GM21360 (cell line): Measurements from ENCODE around the gene SCAPER.
"Not testable (repeated sequence)": the region's sequence is repeated elsewhere in the genome, so short reads cannot be mapped to it uniquely, and the experiment has no call there.

Experiments used
- ATAC-seq: cut with Tn5 transposase; IDR thresholded peaks from one replicate; pipeline ENCODE4 v1.9.1; 2021; ENCODE audit warnings: mild to moderate bottlenecking, moderate library complexity; ENCODE audit not compliant: unreplicated experiment

The SCAPER gene

DNA sequence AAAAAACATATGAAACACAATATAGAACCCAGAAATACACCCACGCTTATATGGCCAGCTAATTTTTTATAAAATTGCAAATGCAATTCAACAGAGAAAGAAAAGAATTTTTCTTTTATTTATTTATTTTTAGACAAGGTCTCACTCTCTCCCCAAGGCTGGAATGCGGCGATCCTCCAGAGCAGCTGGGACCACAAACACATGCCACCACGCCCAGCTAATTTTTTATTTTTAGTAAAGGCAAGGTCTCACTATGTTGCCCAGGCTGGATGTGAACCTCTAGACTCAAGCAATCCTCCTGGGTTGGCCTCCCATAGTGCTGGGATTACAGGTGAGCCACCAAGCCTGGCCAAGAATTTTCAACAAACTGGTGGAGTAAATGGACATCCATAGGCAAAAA, 117.9 kb downstream of the SCAPER start:
- ATAC-seq, result no peak

DNA sequence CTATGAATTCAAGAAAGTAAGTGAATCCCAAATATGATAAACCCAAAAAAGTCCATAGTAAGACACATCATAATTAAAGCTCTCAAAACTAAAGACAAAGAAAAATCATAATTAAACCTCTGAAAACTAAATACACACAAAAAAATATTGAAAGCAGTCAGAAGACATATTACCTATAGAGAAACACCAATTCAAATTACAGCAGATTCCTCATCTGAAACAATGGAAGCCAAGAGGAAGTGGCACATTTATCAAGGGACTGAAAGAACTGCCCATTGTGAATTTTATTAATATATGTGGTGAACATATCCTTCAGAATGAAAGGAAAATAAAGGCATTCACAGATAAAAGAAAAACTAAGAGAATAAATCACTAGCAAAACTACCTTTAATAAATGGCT, 128.2 kb downstream of the SCAPER start:
- ATAC-seq, result no peak

GRCh38 chr15:76776480-76776879, 128.7 kb downstream of the SCAPER start:
- no peak for ATAC-seq

DNA sequence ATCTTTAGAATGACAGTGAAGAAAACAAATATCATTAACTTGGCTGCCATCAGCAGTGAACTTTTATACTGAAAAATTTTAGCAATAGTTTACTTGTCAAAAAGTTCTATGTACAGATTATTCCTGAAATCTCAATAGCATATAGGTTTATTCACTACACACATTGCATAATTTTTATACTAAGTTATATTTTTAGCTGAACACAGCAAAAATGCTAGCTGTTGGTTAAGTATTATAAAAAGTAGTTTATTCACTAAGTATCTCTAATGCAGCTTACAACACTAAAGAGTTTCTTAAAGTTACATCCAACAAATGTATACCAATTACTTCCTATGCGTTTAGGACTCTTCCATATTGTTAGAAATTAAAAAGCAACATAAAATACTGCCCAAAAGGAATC, 131.9 kb downstream of the SCAPER start:
- ATAC-seq, result no peak

GRCh38 chr15:76772776-76773175, 132.4 kb downstream of the SCAPER start:
- ATAC-seq, result no peak

GRCh38 chr15:76764004-76764403, 141.1 kb downstream of the SCAPER start:
- no peak for ATAC-seq

DNA sequence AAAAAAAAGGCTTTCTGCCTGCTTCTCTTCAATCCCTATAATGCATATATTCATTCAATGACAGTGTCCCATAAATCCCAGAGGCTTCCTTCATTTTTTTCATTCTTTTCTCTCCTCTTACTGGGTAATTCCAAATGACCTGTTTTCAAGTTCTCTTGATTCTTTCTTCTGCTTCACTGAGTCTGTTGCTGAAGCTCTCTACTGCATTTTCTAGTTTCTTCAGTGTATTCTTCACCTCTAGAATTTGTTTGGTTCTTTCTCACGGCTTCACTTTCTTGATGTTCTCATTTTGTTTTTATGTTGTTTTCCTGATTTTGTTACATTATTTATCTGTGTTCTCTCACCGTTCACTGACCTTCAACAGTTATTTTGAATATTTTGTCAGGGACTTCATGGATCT, 141.6 kb downstream of the SCAPER start:
- no peak for ATAC-seq

DNA sequence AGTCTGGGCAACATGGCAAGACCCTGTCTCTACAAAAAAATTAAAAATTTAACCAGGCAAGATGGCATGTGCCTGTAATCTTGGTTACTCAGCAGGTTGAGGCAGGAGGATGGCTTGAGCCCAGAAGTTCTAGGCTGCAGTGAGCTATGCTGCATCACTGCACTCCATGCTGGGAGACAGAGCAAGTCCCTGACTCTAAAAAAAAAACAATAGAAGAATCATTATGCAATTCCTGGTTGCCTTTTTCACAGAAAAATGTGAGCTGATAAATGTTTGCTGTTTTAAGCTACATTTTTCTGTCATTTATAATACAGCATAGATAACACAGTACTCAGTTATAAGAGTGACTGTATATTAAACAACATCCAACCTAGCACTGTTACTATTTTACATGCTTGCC, 148.8 kb downstream of the SCAPER start:
- no peak for ATAC-seq

GRCh38 chr15:76753771-76754170, 151.4 kb downstream of the SCAPER start:
- no peak for ATAC-seq

GRCh38 chr15:76753131-76753530, 152.0 kb downstream of the SCAPER start:
- ATAC-seq, result no peak

DNA sequence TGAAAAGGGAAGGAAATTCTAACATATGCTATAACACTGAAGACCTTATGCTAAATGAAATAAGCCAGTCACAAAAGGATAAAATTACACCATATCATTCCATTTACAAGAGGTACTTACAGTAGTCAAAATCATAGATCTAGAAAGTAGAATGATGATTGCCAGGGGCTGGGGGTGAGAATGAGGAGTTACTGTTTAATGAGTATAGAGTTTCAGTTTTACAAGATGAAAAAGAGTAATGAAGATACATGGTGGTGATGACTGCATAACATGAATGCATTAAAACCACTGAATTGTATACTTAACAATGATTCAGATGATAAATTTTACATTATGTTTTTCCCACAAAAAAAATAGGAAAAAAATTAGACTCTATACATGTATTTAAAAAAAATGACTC, 152.6 kb downstream of the SCAPER start:
- ATAC-seq, result no peak

DNA sequence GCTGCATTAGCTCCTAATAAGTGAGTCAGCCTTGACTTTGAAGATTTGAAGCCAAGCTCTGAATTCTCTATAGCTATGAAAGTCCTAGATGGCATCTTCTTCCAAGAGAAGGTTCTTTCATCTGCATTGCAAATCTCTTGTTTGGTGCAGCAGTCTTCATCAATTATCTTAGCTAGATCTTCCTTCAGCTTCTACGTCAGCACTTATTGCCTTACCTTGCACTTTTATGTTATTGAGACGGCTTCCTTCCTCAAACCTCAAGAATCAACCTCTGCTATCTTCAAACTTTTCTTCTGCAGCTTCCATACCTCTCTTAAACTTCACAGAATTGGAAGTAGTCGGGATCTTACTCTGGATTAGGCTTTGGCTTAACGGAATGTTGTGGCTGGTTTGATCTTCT, 167.6 kb downstream of the SCAPER start:
- no peak for ATAC-seq

DNA sequence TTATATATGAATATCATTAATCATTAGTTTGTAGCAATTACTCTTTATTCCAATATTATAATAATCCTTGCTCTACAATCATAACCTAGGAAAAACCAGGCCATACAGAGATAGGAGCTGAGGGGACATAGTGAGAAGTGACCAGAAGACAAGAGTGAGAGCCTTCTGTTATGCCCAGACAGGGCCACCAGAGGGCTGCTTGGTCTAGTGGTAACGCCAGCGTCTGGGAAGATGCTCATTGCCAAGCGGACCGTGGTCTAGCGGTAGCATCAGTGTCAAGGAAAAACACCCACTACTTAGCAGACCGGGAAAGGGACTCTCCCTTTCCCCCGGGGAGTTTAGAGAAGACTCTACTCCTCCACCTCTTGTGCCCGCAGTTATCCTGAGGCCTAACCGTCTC, 172.8 kb downstream of the SCAPER start:
- not testable (repeated sequence) for ATAC-seq

GRCh38 chr15:76730262-76730661, 174.9 kb downstream of the SCAPER start:
- ATAC-seq, result no peak

DNA sequence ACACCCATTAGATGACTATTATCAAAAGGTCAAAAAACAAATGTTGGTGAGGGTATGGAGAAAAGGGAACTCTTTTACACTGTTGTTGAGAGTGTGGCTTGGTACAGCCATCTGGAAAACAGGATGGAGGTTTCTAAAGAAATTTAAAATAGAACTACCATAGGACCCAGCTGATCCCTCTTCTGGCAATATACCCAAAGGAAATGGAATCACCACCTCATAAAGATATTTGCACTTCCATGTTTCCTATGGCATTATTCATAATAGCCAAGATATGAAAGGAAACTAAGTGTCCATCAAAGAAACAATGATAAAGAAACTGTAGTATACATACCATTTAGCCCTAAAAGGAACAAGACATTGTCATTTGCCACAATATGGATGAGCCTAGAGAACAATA, 186.3 kb downstream of the SCAPER start:
- no peak for ATAC-seq

GRCh38 chr15:76714950-76715349, 190.2 kb downstream of the SCAPER start:
- ATAC-seq, result no peak

DNA sequence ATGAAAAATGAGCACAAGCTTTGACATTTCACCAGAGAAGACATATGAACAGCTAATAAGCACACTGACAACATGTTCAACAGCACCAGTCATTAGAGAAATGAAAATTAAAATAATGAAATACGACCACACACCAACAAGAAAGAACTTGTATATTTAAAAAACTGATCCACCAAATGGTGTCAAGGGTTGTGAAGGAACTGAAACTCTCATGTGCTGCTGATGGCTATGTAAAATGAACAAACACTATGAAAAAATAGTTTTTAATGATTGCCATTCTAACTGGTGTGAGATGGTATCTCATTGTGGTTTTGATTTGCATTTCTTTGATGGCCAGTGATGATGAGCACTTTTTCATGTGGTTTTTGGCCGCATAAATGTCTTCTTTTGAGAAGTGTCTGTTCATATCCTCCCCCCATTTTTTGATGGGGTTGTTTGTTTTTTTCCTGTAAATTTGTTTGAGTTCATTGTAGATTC, 193.8 kb downstream of the SCAPER start:
- ATAC-seq, result no peak

GRCh38 chr15:76704032-76704431, 201.1 kb downstream of the SCAPER start:
- ATAC-seq, result not testable (repeated sequence)

DNA sequence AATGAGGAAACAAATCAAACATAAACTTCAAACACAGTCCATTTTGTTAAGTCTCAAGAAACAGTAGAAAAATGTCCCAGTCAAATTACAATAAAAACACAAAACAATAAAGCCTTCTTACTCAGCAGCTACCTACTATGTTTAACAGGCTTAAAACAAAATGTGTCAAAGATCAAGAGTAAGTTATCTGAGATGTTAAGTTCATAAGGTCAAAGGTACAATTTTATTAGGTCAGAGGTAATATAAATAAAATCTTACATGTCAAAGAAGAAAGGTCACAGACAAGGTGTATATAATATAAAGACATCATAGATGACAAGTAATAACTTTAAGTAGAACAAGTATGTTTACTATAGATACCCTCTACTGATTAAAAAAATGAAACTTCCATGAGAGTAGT, 208.3 kb downstream of the SCAPER start:
- ATAC-seq, result no peak

- not testable (repeated sequence) for ATAC-seq
Measured at GRCh38 chr15:76692546-76692945, 212.6 kb downstream of the SCAPER start.

DNA sequence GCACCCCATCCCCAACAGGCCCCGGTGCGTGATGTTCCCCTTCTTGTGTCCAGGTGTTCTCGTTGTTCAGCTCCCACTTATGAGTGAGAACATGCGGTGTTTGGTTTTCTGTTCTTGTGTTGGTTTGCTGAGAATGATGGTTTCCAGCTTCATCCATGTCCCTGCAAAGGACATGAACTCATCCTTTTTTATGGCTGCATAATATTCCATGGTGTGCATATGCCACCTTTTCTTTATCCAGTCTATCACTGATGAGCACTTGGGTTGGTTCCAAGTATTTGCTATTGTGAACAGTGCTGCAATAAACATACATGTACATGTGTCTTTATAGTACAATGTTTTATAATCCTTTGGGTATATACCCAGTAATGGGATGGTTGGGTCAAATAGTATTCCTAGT, 217.5 kb downstream of the SCAPER start:
- not testable (repeated sequence) for ATAC-seq

DNA sequence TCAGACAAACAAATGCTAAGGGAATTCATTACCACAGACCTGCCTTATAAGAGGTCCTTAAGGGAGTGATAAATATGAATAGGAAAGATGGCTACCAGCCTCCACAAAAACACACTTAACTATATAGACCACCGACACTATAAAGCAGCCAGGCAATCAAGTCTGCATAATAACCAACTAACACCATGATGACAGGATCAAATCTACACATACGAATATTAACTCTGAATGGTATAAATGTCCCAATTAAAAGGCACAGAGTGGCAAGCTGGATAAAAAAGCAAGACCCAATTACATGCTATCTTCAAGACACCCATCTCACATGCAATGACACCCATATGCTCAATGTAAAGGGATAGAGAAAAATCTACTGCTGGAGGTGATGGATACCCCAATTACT, 221.1 kb downstream of the SCAPER start:
- ATAC-seq, result no peak

- no peak for ATAC-seq
Measured at GRCh38 chr15:76682833-76683232, 222.3 kb downstream of the SCAPER start.

GRCh38 chr15:76682259-76682658, 222.9 kb downstream of the SCAPER start:
- no peak for ATAC-seq
